Dendritic cell treated with granulocyte-macrophage colony-stimulating factor and Interleukin-4, amounts not matched to agents 40 ng/mL and 50 ng/mL, for 4 days (primary cell): ENCODE data around the gene CWC25.

Source experiments
- H3K27ac Mint-ChIP-seq: one replicate; pipeline ENCODE4 v1.8.0; 2022; ENCODE audit warnings: mild to moderate bottlenecking, mixed read lengths
- H3K27me3 Mint-ChIP-seq: one replicate; pipeline ENCODE4 v1.8.0; 2022; ENCODE audit warnings: mild to moderate bottlenecking, mixed read lengths
- H3K36me3 Mint-ChIP-seq: one replicate; pipeline ENCODE4 v1.8.0; 2022; ENCODE audit warnings: low read depth, mixed read lengths
- H3K4me1 Mint-ChIP-seq: one replicate; pipeline ENCODE4 v1.8.0; 2022; ENCODE audit warnings: low read depth, mixed read lengths
- H3K4me3 Mint-ChIP-seq: one replicate; pipeline ENCODE4 v1.8.0; 2022; ENCODE audit warnings: mild to moderate bottlenecking, moderate library complexity, mixed read lengths
- H3K9me3 Mint-ChIP-seq: one replicate; pipeline ENCODE4 v1.8.0; 2022; ENCODE audit warnings: mixed read lengths
- intact Hi-C: fragments of 100-400 bp; cut with micrococcal nuclease; formaldehyde crosslinking; loops from one replicate; pipeline ENCODE4 v1.15.0; 2022

CWC25 gene

GRCh38 chr17:38786372-38786771 is 38.7 kb downstream of the CWC25 start:
- Mint-ChIP-seq H3K27ac (no peak overlapping the region), H3K4me3 (no peak overlapping the region), H3K36me3 (peaks cover 61% of the 10 kb centered on the region), H3K4me1 (no peaks in the 10 kb centered on the region), H3K9me3 (no peaks in the 10 kb centered on the region), H3K27me3 (no peaks in the 10 kb centered on the region)
- intact Hi-C loops = no loop called here

GRCh38 chr17:38783227-38783626 is 41.9 kb downstream of the CWC25 start:
- no peaks in the 10 kb centered on the region for H3K27me3 Mint-ChIP-seq
- H3K4me1 Mint-ChIP-seq = no peaks in the 10 kb centered on the region
- no peak overlapping the region for H3K27ac Mint-ChIP-seq
- H3K9me3 Mint-ChIP-seq = no peaks in the 10 kb centered on the region
- H3K36me3 Mint-ChIP-seq = peaks cover 93% of the 10 kb centered on the region
- intact Hi-C loops = no loop called here
- H3K4me3 Mint-ChIP-seq = no peak overlapping the region

- H3K36me3 Mint-ChIP-seq = peaks cover 99% of the 10 kb centered on the region
- no peaks in the 10 kb centered on the region for H3K9me3 Mint-ChIP-seq
- H3K4me1 Mint-ChIP-seq = no peaks in the 10 kb centered on the region
- no peaks in the 10 kb centered on the region for H3K27me3 Mint-ChIP-seq
- no peak overlapping the region for H3K27ac Mint-ChIP-seq
- H3K4me3 Mint-ChIP-seq = no peak overlapping the region
- intact Hi-C loops = no loop called here
Measured at GRCh38 chr17:38779965-38780752, 45.0 kb downstream of the CWC25 start.

GRCh38 chr17:38777641-38778250 is 47.4 kb downstream of the CWC25 start:
- peaks cover 99% of the 10 kb centered on the region for H3K36me3 Mint-ChIP-seq
- no peaks in the 10 kb centered on the region for H3K27me3 Mint-ChIP-seq
- no peak overlapping the region for H3K27ac Mint-ChIP-seq
- no peaks in the 10 kb centered on the region for H3K4me1 Mint-ChIP-seq
- intact Hi-C loops = no loop called here
- H3K4me3 Mint-ChIP-seq = no peak overlapping the region
- no peaks in the 10 kb centered on the region for H3K9me3 Mint-ChIP-seq

- intact Hi-C loops = no loop called here
- Mint-ChIP-seq H3K4me1 (no peaks in the 10 kb centered on the region), H3K36me3 (peaks cover 99% of the 10 kb centered on the region), H3K9me3 (no peaks in the 10 kb centered on the region), H3K27me3 (no peaks in the 10 kb centered on the region), H3K4me3 (no peak overlapping the region), H3K27ac (no peak overlapping the region)
Measured at GRCh38 chr17:38773258-38773657, 51.9 kb downstream of the CWC25 start.

GRCh38 chr17:38768417-38768816 is 56.7 kb downstream of the CWC25 start:
- H3K4me1 Mint-ChIP-seq = peaks cover 5% of the 10 kb centered on the region
- peaks cover 100% of the 10 kb centered on the region for H3K36me3 Mint-ChIP-seq
- H3K9me3 Mint-ChIP-seq = no peaks in the 10 kb centered on the region
- intact Hi-C loops = no loop called here
- H3K27ac Mint-ChIP-seq = no peak overlapping the region
- no peaks in the 10 kb centered on the region for H3K27me3 Mint-ChIP-seq
- no peak overlapping the region for H3K4me3 Mint-ChIP-seq

- Mint-ChIP-seq H3K9me3 (no peaks in the 10 kb centered on the region), H3K4me3 (no peak overlapping the region), H3K4me1 (peaks cover 5% of the 10 kb centered on the region), H3K27me3 (no peaks in the 10 kb centered on the region), H3K36me3 (peaks cover 100% of the 10 kb centered on the region), H3K27ac (no peak overlapping the region)
- intact Hi-C loops = no loop called here
Measured at GRCh38 chr17:38766341-38766740, 58.8 kb downstream of the CWC25 start.

GRCh38 chr17:38762231-38762630 is 62.9 kb downstream of the CWC25 start:
- Mint-ChIP-seq H3K36me3 (peaks cover 95% of the 10 kb centered on the region), H3K4me3 (no peak overlapping the region), H3K27me3 (no peaks in the 10 kb centered on the region), H3K4me1 (peaks cover 5% of the 10 kb centered on the region), H3K9me3 (no peaks in the 10 kb centered on the region), H3K27ac (no peak overlapping the region)
- intact Hi-C loops = no loop called here

- Mint-ChIP-seq H3K36me3 (peaks cover 91% of the 10 kb centered on the region), H3K27me3 (no peaks in the 10 kb centered on the region), H3K4me3 (no peak overlapping the region), H3K4me1 (peaks cover 5% of the 10 kb centered on the region), H3K27ac (no peak overlapping the region), H3K9me3 (no peaks in the 10 kb centered on the region)
- intact Hi-C loops = no loop called here
Measured at GRCh38 chr17:38761612-38762011, 63.5 kb downstream of the CWC25 start.

GRCh38 chr17:38753071-38753506 is 72.0 kb downstream of the CWC25 start:
- Mint-ChIP-seq H3K36me3 (peaks cover 49% of the 10 kb centered on the region), H3K9me3 (no peaks in the 10 kb centered on the region), H3K27me3 (peaks cover 32% of the 10 kb centered on the region), H3K27ac (peak overlapping the region; percentile 95), H3K4me3 (peak overlapping the region; percentile 97), H3K4me1 (peaks cover 50% of the 10 kb centered on the region)
- intact Hi-C loops = loop anchor here (5.0 kb wide), 1 partner anchor 114 kb away; no protein-coding TSS in a partner anchor

GRCh38 chr17:38752308-38753070 is 72.6 kb downstream of the CWC25 start, which contains the start of gene PSMB3:
Gene PSMB3, plus strand, starts transcription at chr17:38752741. Its CDS starts 86 bp downstream, at chr17:38752827.
- Mint-ChIP-seq H3K27ac (peak within 1 kb of the TSS; percentile 95), H3K36me3 (peaks cover 45% of the 10 kb centered on the region), H3K4me1 (peaks cover 55% of the 10 kb centered on the region), H3K4me3 (peak within 1 kb of the TSS; percentile 97), H3K9me3 (no peaks in the 10 kb centered on the region), H3K27me3 (peaks cover 37% of the 10 kb centered on the region)
- intact Hi-C loops = loop anchor here (1.0 to 5.0 kb wide), 2 partner anchors 22 to 115 kb away; partner anchors contain the start of gene CISD3

GRCh38 chr17:38751808-38752307 is 73.3 kb downstream of the CWC25 start:
- Mint-ChIP-seq H3K36me3 (peaks cover 45% of the 10 kb centered on the region), H3K4me1 (peaks cover 58% of the 10 kb centered on the region)
- intact Hi-C loops = loop anchor here (1.0 to 5.0 kb wide), 2 partner anchors 22 to 115 kb away; partner anchors contain the start of gene CISD3

GRCh38 chr17:38751144-38751807 is 73.8 kb downstream of the CWC25 start:
- Mint-ChIP-seq H3K4me1 (peaks cover 64% of the 10 kb centered on the region), H3K27me3 (peaks cover 48% of the 10 kb centered on the region), H3K36me3 (peaks cover 40% of the 10 kb centered on the region), H3K4me3 (peak overlapping the region; percentile 97), H3K9me3 (no peaks in the 10 kb centered on the region), H3K27ac (peak overlapping the region; percentile 95)
- intact Hi-C loops = loop anchor here (5.0 kb wide), 1 partner anchor 116 kb away; no protein-coding TSS in a partner anchor

More at GRCh38 chr17:38751808-38752307, 73.3 kb downstream of the CWC25 start:
- Mint-ChIP-seq H3K4me3 (peak overlapping the region; percentile 97), H3K9me3 (no peaks in the 10 kb centered on the region), H3K27me3 (peaks cover 42% of the 10 kb centered on the region), H3K27ac (peak overlapping the region; percentile 95)
